HepG2 (cell line): ENCODE results near the gene ACSM5. TPM values are rescaled to one million over a fixed set of nuclear protein-coding genes. Genes with fewer than 3 reads are reported as not detected.

ENCODE experiments used
- MAZ ChIP-seq, 2 experiments: sonication (generic) in 1 of 2; formaldehyde crosslinking in 1 of 2; IDR thresholded peaks; 2 replicates each; pipeline versions ENCODE4 v1.5.0 to v1.6.1; 2012 to 2020; ENCODE audit warnings: low read depth in 2 of 2, mild to moderate bottlenecking in 2 of 2, borderline replicate concordance in 1 of 2, improper control_type of control experiment in 1 of 2, low read length in 1 of 2, missing genetic modification reagents in 1 of 2, moderate library complexity in 1 of 2
- RARA ChIP-seq: IDR thresholded peaks from 2 replicates; pipeline ENCODE4 v1.6.1; 2016; ENCODE audit warnings: missing genetic modification reagents, missing compliant biosample characterization
- RXRA ChIP-seq: sonication (generic); formaldehyde crosslinking; IDR thresholded peaks from 2 replicates; pipeline ENCODE4 v1.5.1; 2020; ENCODE audit warnings: missing genetic modification reagents
- SALL1 ChIP-seq: sonication (generic); formaldehyde crosslinking; IDR thresholded peaks from 2 replicates; pipeline ENCODE4 v1.8.0; 2022; ENCODE audit warnings: mild to moderate bottlenecking, missing genetic modification reagents
- SCMH1 ChIP-seq: sonication (generic); formaldehyde crosslinking; IDR thresholded peaks from 2 replicates; pipeline ENCODE4 v1.9.0; 2021; ENCODE audit warnings: missing genetic modification reagents, mild to moderate bottlenecking, borderline replicate concordance
- SMAD1 ChIP-seq: sonication (generic); formaldehyde crosslinking; IDR thresholded peaks from 2 replicates; pipeline ENCODE4 v1.4.0; 2020; ENCODE audit warnings: missing genetic modification reagents, low read depth, mild to moderate bottlenecking, borderline replicate concordance
- SMC3 ChIP-seq: IDR thresholded peaks from 2 replicates; pipeline ENCODE4 v1.6.1; 2011; ENCODE audit warnings: low read length, improper control_type of control experiment
- SP4 ChIP-seq: sonication (generic); formaldehyde crosslinking; IDR thresholded peaks from 2 replicates; pipeline ENCODE4 v1.8.1; 2023; ENCODE audit warnings: mild to moderate bottlenecking, missing genetic modification reagents
- TEAD3 ChIP-seq: optimal IDR thresholded peaks from 2 replicates; pipeline ENCODE3; 2016; ENCODE audit warnings: borderline replicate concordance
- USF2 ChIP-seq, 2 experiments: sonication (generic) in 1 of 2; formaldehyde crosslinking in 1 of 2; IDR thresholded peaks; 2 replicates each; pipeline versions ENCODE4 v1.5.1 to v1.6.1; 2011 to 2020; ENCODE audit warnings: borderline replicate concordance in 1 of 2, low read depth in 1 of 2, low read length in 1 of 2, mild to moderate bottlenecking in 1 of 2, missing genetic modification reagents in 1 of 2, moderate library complexity in 1 of 2
- XRCC5 ChIP-seq: fragments of 200-400 bp; formaldehyde crosslinking; optimal IDR thresholded peaks from 2 replicates; pipeline ENCODE3; 2017; ENCODE audit warnings: mild to moderate bottlenecking, low read length
- ZBTB38 ChIP-seq: sonication (generic); formaldehyde crosslinking; IDR thresholded peaks from 2 replicates; pipeline ENCODE4 v1.5.1; 2020; ENCODE audit warnings: mild to moderate bottlenecking, missing genetic modification reagents
- ZBTB7B ChIP-seq: sonication (generic); formaldehyde crosslinking; IDR thresholded peaks from 2 replicates; pipeline ENCODE4 v1.4.0; 2020; ENCODE audit warnings: missing genetic modification reagents
- ZKSCAN8 ChIP-seq: IDR thresholded peaks from 2 replicates; pipeline ENCODE4 v1.6.1; 2016; ENCODE audit warnings: borderline replicate concordance, missing genetic modification reagents, missing compliant biosample characterization
- ZNF280D ChIP-seq: sonication (generic); formaldehyde crosslinking; IDR thresholded peaks from 2 replicates; pipeline ENCODE4 v1.5.1; 2020; ENCODE audit warnings: mild to moderate bottlenecking, missing genetic modification reagents
- ZNF816 ChIP-seq: sonication (generic); formaldehyde crosslinking; IDR thresholded peaks from 2 replicates; pipeline ENCODE4 v1.8.0; 2022; ENCODE audit warnings: missing genetic modification reagents, mild to moderate bottlenecking, borderline replicate concordance
- ZSCAN22 ChIP-seq: sonication (generic); formaldehyde crosslinking; IDR thresholded peaks from 2 replicates; pipeline ENCODE4 v1.4.0; 2020; ENCODE audit warnings: mild to moderate bottlenecking, missing genetic modification reagents
- ZSCAN25 ChIP-seq: sonication (generic); formaldehyde crosslinking; IDR thresholded peaks from 2 replicates; pipeline ENCODE4 v1.8.0; 2022; ENCODE audit warnings: mild to moderate bottlenecking, missing genetic modification reagents
- polyA plus RNA-seq, 8 experiments: library from polyadenylated mRNA; depleted of rRNA in 3 of 8; stranded (reverse) in 7 of 8; unstranded in 1 of 8; fragments of >200 nt; fragmentation: Illumina TruSeq in 4 of 8; extraction: Trizol in 4 of 8; gene quantifications; 2 replicates each; pipeline versions ENCODE4 v1.2.1 to v1.2.3, GENCODE V29; 2011 to 2016; ENCODE audit warnings: low read depth in 4 of 8, missing spikeins in 1 of 8, mixed read lengths in 1 of 8; ENCODE audit not compliant: insufficient read depth in 1 of 8
- total RNA-seq, 5 experiments: library from RNA; depleted of rRNA; stranded (reverse); fragments of >200 nt; fragmentation: Illumina TruSeq; extraction: Trizol; gene quantifications; 2 replicates each; pipeline ENCODE4 v1.2.3, GENCODE V29; 2016; ENCODE audit warnings: low read depth in 1 of 5
- TF ChIP-seq, protein P1 (sequence below): IDR thresholded peaks from 2 replicates; pipeline ENCODE4 v1.6.1; 2016; ENCODE audit warnings: mild to moderate bottlenecking, missing biosample characterization, missing genetic modification reagents
- TF ChIP-seq, protein P2 (sequence below): IDR thresholded peaks from 2 replicates; pipeline ENCODE4 v1.6.1; 2016; ENCODE audit warnings: low read depth

Gene ACSM5
- total and polyA plus RNA-seq, 2 of the 13 experiments (the other 11 are each of a cell fraction or from before 2014, with no cell fraction given) = 9.1 to 15.0 TPM

DNA sequence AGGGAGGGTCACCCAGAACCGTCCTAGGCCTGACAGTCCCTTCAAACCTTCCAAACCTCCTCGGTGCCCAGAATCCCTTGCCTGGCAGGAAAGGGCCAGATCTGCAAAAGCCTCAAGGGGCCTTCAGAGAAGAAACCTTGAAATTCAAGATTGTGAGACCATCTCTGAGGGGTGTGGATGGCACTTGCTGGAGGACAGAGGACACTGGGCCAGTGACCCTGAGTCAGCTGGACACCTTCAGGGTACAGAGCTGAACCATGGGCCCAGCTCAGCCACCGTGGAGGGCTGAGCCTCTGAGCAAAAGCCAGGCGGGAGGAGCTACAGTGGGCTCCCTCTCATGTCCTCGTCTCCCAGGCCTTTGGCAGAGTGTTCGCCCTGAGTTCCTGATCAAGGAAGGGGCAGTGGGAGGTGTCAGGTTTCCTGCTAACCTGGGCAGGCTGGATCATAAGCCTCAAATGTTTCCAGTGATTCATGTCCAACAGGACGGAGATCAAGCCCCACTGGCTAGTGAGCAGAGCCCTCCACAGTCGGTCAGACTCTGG lies 7.8 kb upstream of the ACSM5 start (continued):
- TF ChIP-seq ZNF280D (CRISPR knock-in tag) (no peak), USF2 (IDR thresholded peaks at IDR 0.05; ENCODE audit: low read depth, low read length) (no peak), USF2 (CRISPR knock-in tag; IDR thresholded peaks at IDR 0.05; ENCODE audit: borderline replicate concordance) (no peak; the same call in 1 of the 2 replicates), RARA (CRISPR knock-in tag) (0 out of 2 replicates have a peak, but pooled peaks have one; percentile 18), ZKSCAN8 (CRISPR knock-in tag) (0 out of 2 replicates have a peak, but pooled peaks have one; percentile 55), ZBTB7B (CRISPR knock-in tag) (peak; percentile 58; the same call in 1 of the 2 replicates), TEAD3 (CRISPR knock-in tag) (peak; percentile 58), SMC3 (no peak), SMAD1 (CRISPR knock-in tag) (0 out of 2 replicates have a peak, but pooled peaks have one; percentile 74), RXRA (CRISPR knock-in tag) (peak; percentile 57; the same call in 1 of the 2 replicates), SALL1 (peak; percentile 78; the same call in 1 of the 2 replicates), ZSCAN22 (CRISPR knock-in tag) (no peak), SP4 (peak; percentile 57; the same call in 1 of the 2 replicates), ZSCAN25 (CRISPR knock-in tag) (peak; percentile 69; the same call in 1 of the 2 replicates), MAZ (IDR thresholded peaks at IDR 0.05; ENCODE audit: borderline replicate concordance, low read depth, low read length) (no peak), MAZ (CRISPR knock-in tag; IDR thresholded peaks at IDR 0.05; ENCODE audit: low read depth) (peak; percentile 70), ZBTB38 (CRISPR knock-in tag) (peak; percentile 68), XRCC5 (peak; percentile 47), ZNF816 (CRISPR knock-in tag) (no peak), SCMH1 (CRISPR knock-in tag) (no peak)
- TF ChIP-seq, protein P1, sequence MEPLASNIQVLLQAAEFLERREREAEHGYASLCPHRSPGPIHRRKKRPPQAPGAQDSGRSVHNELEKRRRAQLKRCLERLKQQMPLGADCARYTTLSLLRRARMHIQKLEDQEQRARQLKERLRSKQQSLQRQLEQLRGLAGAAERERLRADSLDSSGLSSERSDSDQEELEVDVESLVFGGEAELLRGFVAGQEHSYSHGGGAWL (CRISPR knock-in tag) = 0 out of 2 replicates have a peak, but pooled peaks have one; percentile 29
- TF ChIP-seq, protein P2, sequence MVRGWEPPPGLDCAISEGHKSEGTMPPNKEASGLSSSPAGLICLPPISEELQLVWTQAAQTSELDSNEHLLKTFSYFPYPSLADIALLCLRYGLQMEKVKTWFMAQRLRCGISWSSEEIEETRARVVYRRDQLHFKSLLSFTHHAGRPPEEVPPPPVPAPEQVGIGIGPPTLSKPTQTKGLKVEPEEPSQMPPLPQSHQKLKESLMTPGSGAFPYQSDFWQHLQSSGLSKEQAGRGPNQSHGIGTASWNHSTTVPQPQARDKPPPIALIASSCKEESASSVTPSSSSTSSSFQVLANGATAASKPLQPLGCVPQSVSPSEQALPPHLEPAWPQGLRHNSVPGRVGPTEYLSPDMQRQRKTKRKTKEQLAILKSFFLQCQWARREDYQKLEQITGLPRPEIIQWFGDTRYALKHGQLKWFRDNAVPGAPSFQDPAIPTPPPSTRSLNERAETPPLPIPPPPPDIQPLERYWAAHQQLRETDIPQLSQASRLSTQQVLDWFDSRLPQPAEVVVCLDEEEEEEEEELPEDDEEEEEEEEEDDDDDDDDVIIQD (CRISPR knock-in tag) = 0 out of 2 replicates have a peak, but pooled peaks have one; percentile 13
